GM18507 (cell line): ENCODE data around the gene ZBTB16.

Experiments
- DNase-seq: peaks from one replicate; pipeline ENCODE4 v3.0.0; 2011; ENCODE audit warnings: low read depth; ENCODE audit not compliant: insufficient read length; ENCODE audit errors: extremely low spot score
- FAIRE-seq: peaks from 2 replicates; lab custom pipeline; 2011; peaks lifted over from hg19 to GRCh38; lab: Jason Lieb, UNC

The ZBTB16 gene

DNA sequence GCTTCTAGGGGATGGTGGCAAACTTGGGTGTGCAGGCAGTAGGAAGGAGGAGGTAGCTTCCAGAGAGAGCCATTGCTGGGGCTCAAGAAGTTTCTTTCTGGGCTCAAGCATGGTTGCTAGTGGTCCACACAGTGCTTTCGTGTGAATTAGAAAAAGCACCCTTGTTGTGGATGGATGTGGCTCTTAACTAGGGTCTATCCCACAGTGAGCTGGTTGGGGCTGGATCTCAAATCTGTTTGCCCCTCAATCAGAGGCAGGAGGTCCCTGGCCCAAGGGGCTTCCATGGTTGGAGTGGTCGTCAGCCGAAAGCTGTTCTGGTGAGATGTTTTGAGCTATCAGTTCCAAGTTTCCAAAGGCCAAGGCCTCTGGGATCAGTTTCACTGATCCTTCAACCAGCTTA is 35.0 kb downstream of the ZBTB16 start:
- FAIRE-seq, result no peak
- no peak for DNase-seq

DNA sequence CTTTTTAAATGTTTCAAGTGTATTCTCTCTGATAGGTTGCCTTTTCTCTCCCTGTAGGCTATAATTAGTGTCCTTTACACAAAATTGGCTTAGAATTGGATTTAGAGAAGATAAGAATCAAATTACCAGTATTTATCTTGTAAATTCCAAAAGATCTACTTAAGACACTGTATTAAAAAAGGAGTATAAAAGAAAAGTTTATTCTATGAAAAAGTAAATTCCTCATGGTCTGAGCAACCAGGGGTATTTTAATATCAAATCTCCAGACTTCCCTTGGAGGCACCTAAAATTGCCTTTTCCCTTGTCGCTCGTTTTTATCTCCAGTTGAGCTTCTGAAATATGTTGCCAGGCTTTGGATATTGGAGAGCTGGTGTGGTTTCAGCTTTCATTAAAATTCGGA is 36.4 kb downstream of the ZBTB16 start:
- FAIRE-seq (no peak), DNase-seq (no peak)

DNA sequence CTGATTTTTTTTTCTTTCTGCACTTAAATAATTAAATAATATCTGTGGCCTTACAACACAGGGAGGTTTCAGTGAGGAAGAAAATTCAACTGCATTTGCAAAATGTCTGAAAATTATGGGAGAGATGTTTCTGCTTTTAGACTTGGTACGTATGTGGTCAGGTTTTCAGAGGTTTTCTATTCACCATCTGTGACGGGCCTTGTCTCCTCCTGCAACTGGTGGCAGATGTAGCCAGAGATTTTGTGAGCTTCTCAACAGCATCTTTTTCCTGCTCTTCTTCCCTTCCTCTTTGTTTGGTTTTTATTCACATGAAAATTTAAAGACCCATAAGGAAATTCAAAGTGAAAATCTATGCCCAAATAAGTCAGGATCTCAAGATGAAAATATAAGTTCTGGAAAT is 38.3 kb downstream of the ZBTB16 start:
- no peak for DNase-seq
- FAIRE-seq, result no peak

DNA sequence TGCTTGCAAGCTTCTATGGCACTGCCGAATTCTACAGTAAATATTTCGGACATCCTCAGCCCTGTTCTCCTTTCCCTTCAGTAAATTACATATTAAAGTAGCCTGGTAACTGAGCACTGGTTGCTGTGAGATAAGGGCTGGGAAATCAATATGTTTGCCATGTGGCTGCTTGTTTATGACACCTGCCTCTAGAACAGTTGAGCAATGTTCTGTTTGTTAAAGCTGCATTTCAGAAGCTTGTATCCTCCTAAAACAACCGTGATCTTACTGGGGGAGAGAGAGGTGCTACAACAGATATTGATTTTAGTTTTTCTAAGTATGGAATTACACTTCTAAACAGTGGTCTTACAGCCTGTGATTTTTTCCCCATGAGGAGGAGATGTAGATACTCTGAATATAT is 39.4 kb downstream of the ZBTB16 start:
- DNase-seq, result no peak
- FAIRE-seq, result no peak

DNA sequence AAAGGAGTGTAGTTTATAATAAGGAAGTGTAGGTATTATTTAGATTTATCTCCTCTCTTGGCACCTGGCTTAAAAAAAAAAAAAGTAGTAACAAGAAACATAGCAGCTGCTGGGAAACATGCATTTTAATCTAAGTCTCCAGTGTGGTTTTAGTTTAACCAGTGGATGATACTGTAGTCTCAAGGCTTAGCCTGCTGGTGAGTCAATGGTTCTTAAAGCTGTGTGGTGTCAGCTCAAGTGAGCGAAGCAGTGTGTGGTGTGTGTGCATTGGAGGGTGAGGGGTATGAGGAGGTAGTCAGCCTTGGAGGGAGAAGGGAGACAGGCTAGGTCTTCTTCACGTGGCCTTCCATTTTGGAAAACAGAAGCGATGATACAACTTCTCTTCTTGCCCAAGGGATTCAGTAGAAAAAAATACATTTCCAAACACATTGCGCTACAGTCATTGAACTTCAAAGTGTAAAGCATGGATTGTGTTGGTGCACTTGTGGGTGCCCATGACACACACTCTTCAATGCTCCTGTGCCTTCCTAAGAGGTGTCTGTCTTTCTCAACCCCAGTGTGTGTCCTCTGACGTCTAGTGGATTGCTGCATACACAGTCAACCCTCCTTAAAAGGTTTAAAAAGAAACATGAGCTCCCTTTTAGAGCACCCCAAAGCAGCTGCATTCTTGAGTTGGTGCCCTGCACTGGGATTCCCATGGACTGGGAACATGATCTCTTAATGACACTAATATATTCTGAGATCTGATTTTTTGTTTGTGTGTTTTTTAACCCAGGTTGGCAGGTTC is 40.1 kb downstream of the ZBTB16 start:
- no peak for FAIRE-seq
- no peak for DNase-seq

DNA sequence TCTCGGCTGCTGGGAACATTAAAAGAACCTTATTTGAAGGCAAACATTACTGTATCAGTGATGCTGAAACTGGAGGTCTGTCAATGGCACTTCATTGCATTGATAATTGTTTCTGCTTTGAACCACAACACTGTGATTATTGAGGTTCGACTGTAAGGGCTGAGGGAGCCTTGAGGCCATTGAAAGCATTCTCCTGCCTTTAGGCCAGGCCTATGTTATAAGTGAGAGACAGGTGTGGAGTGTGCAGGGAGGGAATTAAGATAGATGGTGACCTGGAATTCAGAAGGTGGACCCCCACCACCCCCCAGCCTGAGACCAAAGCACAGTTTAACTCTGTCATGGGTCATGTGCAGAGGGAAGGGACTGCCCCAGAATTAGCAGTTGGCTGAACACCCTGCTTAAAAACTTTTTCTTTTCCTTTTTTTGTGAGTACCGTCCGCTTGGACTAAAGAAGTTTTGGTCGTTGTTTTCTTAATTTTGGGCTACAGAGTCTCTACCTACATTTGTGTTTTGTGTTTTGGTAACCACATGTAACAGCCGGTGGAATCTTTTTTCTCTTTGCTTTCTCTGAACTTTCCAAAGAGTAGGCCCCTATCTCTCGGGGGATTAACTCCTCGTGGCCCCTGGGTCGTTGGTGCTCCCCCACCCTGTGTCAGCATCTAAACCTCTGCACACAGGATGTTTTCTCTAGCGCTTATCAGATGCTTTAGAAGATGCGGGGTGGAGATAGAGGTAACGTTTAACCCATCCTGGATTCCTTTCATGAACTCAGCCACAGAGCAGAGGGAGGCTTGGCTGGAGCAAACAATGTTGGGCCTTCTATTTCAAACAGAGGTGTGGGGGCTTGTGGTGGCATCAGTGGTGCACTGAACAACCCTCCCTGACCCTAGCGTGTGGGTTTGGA is 43.7 kb downstream of the ZBTB16 start:
- DNase-seq (no peak), FAIRE-seq (no peak)

GRCh38 chr11:114105611-114106010 is 46.1 kb downstream of the ZBTB16 start:
- DNase-seq (no peak), FAIRE-seq (no peak)

DNA sequence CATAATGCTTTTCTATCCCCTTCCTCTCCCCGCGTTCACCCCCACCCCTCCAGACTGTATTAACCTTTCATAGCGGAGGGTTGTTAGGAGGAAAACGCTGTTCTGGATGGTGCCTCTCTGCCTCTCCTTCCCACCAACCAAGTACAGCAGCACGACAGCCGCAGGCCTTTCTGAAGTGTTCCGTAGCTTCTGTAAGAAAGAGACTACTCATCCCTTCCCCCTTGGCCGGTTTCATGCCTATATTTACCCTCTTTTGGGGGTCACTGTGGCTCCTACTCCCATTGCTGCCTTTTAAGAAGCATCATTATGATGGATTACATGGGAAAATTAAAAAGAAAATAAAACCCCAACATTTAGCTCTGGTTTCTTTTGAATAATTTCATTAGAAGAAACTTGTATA is 46.5 kb downstream of the ZBTB16 start:
- DNase-seq (no peak), FAIRE-seq (no peak)

DNA sequence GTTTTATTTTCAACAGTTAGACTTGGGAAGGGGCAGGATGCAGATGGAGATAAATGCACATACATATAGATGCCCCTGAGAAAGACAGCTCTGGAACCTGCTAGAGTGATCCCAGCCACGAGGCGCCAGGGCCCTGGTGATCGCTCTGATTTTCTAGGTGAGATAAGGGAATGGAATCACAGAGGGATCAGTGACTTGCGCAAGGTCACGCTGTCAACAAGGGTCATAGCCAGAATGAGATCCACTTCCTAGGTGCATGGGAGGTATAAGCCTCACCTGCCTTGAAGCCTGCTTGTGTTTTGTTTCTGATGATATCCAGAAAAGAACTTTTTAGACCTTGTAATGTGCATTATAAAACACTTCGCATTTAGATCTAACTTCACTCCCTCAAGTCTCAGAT is 47.5 kb downstream of the ZBTB16 start:
- DNase-seq (no peak), FAIRE-seq (no peak)

GRCh38 chr11:114108501-114109205 is 49.1 kb downstream of the ZBTB16 start:
- FAIRE-seq (no peak), DNase-seq (no peak)

DNA sequence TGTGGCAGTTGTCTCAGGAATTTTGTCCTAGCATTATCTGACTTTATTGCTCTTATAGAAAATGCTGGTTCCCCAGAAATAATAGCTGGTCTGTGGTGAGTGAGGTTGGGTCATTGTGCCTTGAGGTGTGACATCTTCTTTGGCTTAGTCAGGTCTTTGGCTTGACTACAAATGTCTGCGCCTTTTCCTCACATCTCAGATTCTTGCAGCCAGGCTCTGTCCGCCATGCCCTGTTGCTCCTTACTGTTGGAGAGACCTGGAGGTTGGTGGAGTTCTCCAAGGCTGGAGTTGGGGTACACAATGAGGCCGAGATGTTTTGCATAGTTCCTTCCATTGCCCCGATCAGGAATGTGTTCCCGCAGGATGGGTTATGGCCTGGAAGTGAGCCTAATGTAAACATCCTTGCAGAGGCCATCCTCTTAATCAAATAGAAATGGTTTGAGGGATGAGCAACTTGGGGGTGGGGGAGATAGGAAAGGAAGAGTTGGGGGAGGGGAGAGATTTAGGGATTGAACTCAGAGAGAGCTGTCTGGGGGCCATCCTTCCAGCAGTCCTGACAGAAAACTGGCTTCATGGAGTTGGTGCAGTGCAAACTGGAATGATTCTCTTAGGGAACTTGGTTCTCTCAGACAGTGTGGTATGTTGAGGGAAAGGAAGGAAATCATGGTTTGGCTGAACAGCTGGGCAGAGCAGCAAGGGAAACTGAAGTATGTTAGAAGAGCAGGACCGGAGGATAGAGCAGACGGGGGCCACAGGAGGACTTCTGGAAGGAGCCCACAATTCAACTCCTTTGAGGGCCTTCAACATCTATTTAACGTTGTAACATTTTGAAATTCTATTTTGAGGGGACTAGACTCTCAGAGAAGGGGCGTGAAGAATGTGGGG is 49.9 kb downstream of the ZBTB16 start:
- no peak for DNase-seq
- no peak for FAIRE-seq

DNA sequence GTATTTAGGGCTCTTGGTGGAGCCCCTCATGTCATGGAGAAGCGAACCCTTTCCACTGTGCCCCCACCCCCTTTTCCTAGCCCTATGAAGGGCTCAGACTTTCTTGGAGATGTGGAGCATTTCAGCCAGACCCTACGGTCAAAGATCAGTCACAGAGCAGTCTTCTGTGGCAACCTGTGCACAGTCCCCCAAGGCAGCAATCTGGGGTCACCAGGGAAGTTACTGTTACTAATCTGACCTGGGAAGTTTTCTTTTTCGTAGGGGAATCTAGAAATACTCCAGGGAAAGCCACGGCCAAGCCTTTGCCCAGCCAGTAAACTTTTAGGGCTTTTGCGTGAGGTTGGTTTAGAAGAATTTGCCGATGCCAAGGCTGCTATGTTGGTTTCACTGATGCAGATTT is 50.6 kb downstream of the ZBTB16 start:
- FAIRE-seq, result no peak
- no peak for DNase-seq

DNA sequence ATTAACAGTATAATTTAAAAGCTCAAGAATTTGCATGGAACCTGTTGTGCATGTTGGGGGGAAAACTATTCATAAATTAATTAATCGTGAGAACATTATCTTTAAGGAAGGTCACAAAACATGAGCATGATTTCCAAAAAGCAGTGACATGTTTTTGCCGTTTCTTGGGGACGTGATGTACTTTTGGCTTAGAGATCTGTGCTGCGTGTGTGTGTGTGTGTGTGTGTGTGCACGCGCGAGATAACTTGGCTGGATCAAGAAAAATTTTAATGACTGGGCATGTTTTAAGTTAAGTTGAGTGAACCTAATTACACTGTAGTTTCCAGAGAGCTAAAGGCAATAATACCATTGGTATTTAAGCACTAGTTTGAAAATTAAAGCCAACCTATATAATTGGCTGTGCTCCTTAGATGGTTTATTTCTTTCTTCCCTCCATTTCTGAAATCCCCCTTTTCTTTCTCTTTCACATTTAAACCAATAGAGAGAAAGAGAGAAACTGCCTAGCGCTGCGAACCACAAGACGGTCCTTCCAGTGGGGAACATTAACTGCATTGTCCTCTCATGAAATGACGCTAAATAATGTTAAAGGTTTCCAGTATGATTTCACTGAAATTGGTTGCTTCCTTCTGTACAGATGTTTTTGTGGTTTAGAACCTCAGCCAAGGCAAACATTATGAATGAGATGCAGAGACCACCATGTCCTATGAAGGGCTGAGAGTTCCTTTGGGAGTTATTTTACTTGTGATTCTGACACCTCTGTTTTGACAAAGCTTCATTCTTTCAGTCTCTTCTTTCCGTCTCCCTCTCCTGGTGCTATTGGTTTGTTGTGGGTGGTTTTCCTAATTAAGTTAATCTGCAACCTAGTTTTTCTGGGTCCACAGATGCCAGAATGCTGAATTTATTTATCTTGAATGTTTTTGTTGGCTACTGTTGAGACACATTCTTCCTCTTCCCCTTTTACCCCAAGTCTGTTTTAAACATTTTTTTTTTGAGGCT is 51.7 kb downstream of the ZBTB16 start:
- DNase-seq (no peak), FAIRE-seq (no peak)

GRCh38 chr11:114115451-114115928 is 56.0 kb downstream of the ZBTB16 start:
- FAIRE-seq (no peak), DNase-seq (no peak)

- FAIRE-seq (no peak), DNase-seq (no peak)
Observed at GRCh38 chr11:114116357-114116756, 56.8 kb downstream of the ZBTB16 start.

- no peak for FAIRE-seq
- DNase-seq, result no peak
Observed at GRCh38 chr11:114116800-114117199, 57.3 kb downstream of the ZBTB16 start.

- DNase-seq (no peak), FAIRE-seq (no peak)
Observed at GRCh38 chr11:114120606-114121005, 61.1 kb downstream of the ZBTB16 start.

GRCh38 chr11:114121138-114121537 is 61.6 kb downstream of the ZBTB16 start:
- DNase-seq, result no peak
- FAIRE-seq, result no peak
